Measurements from ENCODE around the gene SLC11A1. TPM values are rescaled to one million over a fixed set of nuclear protein-coding genes. Genes with fewer than 3 reads are reported as not detected.

Gene SLC11A1
- total and polyA plus RNA-seq, 3 donors from 2014 or later, result 2.8 to 32.3 (median 12.7) TPM

GRCh38 chr2:218363736-218364135, 18.3 kb upstream of the SLC11A1 start:
- TF ChIP-seq CTCF (IDR thresholded peaks at IDR 0.05) (no peak), POLR2A (IDR thresholded peaks at IDR 0.05) (no peak)
- intact Hi-C loops (cut with DNase I; ENCODE audit: low total_unique reads), result no loop called here
- 84 to 89% methylated on average over 3 of the region's 3 CpGs for WGBS, 2 donors
- H3K27me3 ChIP-seq, result no peaks in the 10 kb centered on the region
- no peaks in the 10 kb centered on the region for H3K9me3 ChIP-seq
- H3K36me3 ChIP-seq (ENCODE audit: low read depth, missing control alignments), result no peaks in the 10 kb centered on the region
- H3K27ac ChIP-seq, result no peak overlapping the region
- no peak for DNase-seq
- no peaks in the 10 kb centered on the region for H3K4me1 ChIP-seq
- no peak overlapping the region for H3K4me3 ChIP-seq

- Histone ChIP-seq H3K36me3 (ENCODE audit: low read depth, missing control alignments) (no peaks in the 10 kb centered on the region), H3K27me3 (no peaks in the 10 kb centered on the region), H3K27ac (no peak overlapping the region), H3K4me3 (no peak overlapping the region), H3K9me3 (no peaks in the 10 kb centered on the region), H3K4me1 (no peaks in the 10 kb centered on the region)
- TF ChIP-seq POLR2A (IDR thresholded peaks at IDR 0.05) (no peak), CTCF (IDR thresholded peaks at IDR 0.05) (no peak)
- 90% methylated on average over 6 of the region's 6 CpGs for WGBS, 2 donors
- intact Hi-C loops (cut with DNase I; ENCODE audit: low total_unique reads), result no loop called here
- no peak for DNase-seq
These were observed 17.9 kb upstream of the SLC11A1 start for GRCh38 chr2:218364196-218364595.

GRCh38 chr2:218366621-218367414, 15.3 kb upstream of the SLC11A1 start:
- no peak for DNase-seq

GRCh38 chr2:218367415-218368149, 14.5 kb upstream of the SLC11A1 start:
- TF ChIP-seq POLR2A (IDR thresholded peaks at IDR 0.05) (peak; percentile 56), CTCF (IDR thresholded peaks at IDR 0.05) (no peak)
- WGBS, 2 donors, result 4 to 6% methylated on average over 39 to 56 of the region's 60 CpGs
- H3K4me1 ChIP-seq, result no peaks in the 10 kb centered on the region
- H3K27ac ChIP-seq, result peak overlapping the region; percentile 93 to 94
- peak overlapping the region; percentile 53 to 65 for H3K4me3 ChIP-seq
- no peaks in the 10 kb centered on the region for H3K9me3 ChIP-seq
- H3K36me3 ChIP-seq (ENCODE audit: low read depth, missing control alignments), result no peaks in the 10 kb centered on the region
- intact Hi-C loops (cut with DNase I; ENCODE audit: low total_unique reads), result no loop called here
- H3K27me3 ChIP-seq, result no peaks in the 10 kb centered on the region
- peak; percentile 90 for DNase-seq

More at GRCh38 chr2:218366621-218367414, 15.3 kb upstream of the SLC11A1 start:
- no peak for TF ChIP-seq POLR2A (IDR thresholded peaks at IDR 0.05)
- TF ChIP-seq CTCF (IDR thresholded peaks at IDR 0.05), result no peak
- H3K27ac ChIP-seq, result peak overlapping the region; percentile 93 to 94
- no peaks in the 10 kb centered on the region for H3K4me1 ChIP-seq
- peak overlapping the region; percentile 53 to 65 for H3K4me3 ChIP-seq
- H3K36me3 ChIP-seq (ENCODE audit: low read depth, missing control alignments), result no peaks in the 10 kb centered on the region
- no peaks in the 10 kb centered on the region for H3K9me3 ChIP-seq
- intact Hi-C loops (cut with DNase I; ENCODE audit: low total_unique reads), result no loop called here
- no peaks in the 10 kb centered on the region for H3K27me3 ChIP-seq
- WGBS, 2 donors, result 70 to 86% methylated on average over 5 to 9 of the region's 9 CpGs
